H1 (cell line): Measurements from ENCODE around the gene MYO5A. TPM values are rescaled to one million over a fixed set of nuclear protein-coding genes. Genes with fewer than 3 reads are reported as not detected.

Experiments used
- CTCF ChIA-PET: fragments of 300-600 bp; sonication (Branson Sonifier 250); formaldehyde crosslinking; loops from one replicate; lab custom pipeline; 2021; ENCODE audit not compliant: partially characterized antibody; lab: Charles Lee
- POLR2A ChIA-PET: fragments of 300-600 bp; sonication (Branson Sonifier 250); formaldehyde crosslinking; loops from one replicate; lab custom pipeline; 2021; ENCODE audit warnings: inconsistent platforms; ENCODE audit not compliant: partially characterized antibody; lab: Charles Lee
- DNase-seq, 2 experiments: peaks; one replicate each; pipeline versions ENCODE4 v3.0.0 to v3.0.0-alpha.2; 2010 to 2022; ENCODE audit warnings: low spot score in 2 of 2, low read depth in 1 of 2, mixed read lengths in 1 of 2
- FAIRE-seq: peaks from 2 replicates; lab custom pipeline; 2011; peaks lifted over from hg19 to GRCh38; lab: Jason Lieb, UNC
- H2AFZ ChIP-seq: 2 replicates; pipeline ENCODE4 v1.8.1; 2012; ENCODE audit warnings: low read length, inconsistent platforms
- H2AK5ac ChIP-seq: 2 replicates; pipeline ENCODE4 v1.6.1; 2013; ENCODE audit warnings: low read depth, low read length
- H2BK120ac ChIP-seq: replicated peaks from 2 replicates; pipeline ENCODE3; 2013; ENCODE audit warnings: low read depth, low read length, inconsistent platforms
- H2BK12ac ChIP-seq: 2 replicates; pipeline ENCODE4 v1.6.1; 2013; ENCODE audit warnings: low read depth, low read length
- H2BK15ac ChIP-seq: 2 replicates; pipeline ENCODE4 v1.6.1; 2013; ENCODE audit warnings: low read length
- H2BK20ac ChIP-seq: 2 replicates; pipeline ENCODE4 v1.6.1; 2013; ENCODE audit warnings: low read length
- H2BK5ac ChIP-seq: 2 replicates; pipeline ENCODE4 v1.6.1; 2013; ENCODE audit warnings: low read depth, low read length
- H3K14ac ChIP-seq: 2 replicates; pipeline ENCODE4 v1.6.1; 2013; ENCODE audit warnings: inconsistent platforms; ENCODE audit not compliant: insufficient read length
- H3K18ac ChIP-seq: 2 replicates; pipeline ENCODE4 v1.6.1; 2013; ENCODE audit warnings: low read length; ENCODE audit errors: extremely low read depth
- H3K23ac ChIP-seq: 2 replicates; pipeline ENCODE4 v1.6.1; 2013; ENCODE audit warnings: inconsistent platforms; ENCODE audit not compliant: insufficient read length
- H3K23me2 ChIP-seq: 2 replicates; pipeline ENCODE4 v1.6.1; 2013; ENCODE audit warnings: low read depth, low read length
- H3K27ac ChIP-seq: 2 replicates; pipeline ENCODE4 v1.6.1; 2011; ENCODE audit warnings: low read depth, low read length, inconsistent platforms
- H3K27me3 ChIP-seq, 4 experiments: replicated peaks in 1 of 4; 1 replicate in 1 of 4; 2 replicates in 3 of 4; pipeline versions ENCODE4 v1.6.1 to v1.8.1; 2011 to 2013; ENCODE audit warnings: low read length in 3 of 4, mild to moderate bottlenecking in 3 of 4, inconsistent platforms in 2 of 4, mixed read lengths in 2 of 4, moderate library complexity in 1 of 4; ENCODE audit not compliant: control insufficient read depth in 3 of 4, insufficient read depth in 3 of 4; ENCODE audit errors: extremely low read depth in 1 of 4
- H3K36me3 ChIP-seq, 4 experiments: 2 replicates each; pipeline versions ENCODE4 v1.6.1 to v1.8.1; 2011 to 2013; ENCODE audit warnings: mild to moderate bottlenecking in 4 of 4, low read length in 3 of 4, moderate library complexity in 2 of 4, control low read depth in 1 of 4, inconsistent platforms in 1 of 4; ENCODE audit not compliant: insufficient read depth in 4 of 4, control insufficient read depth in 2 of 4
- H3K4ac ChIP-seq: replicated peaks from 2 replicates; pipeline ENCODE3; 2013; ENCODE audit warnings: low read length, low read depth, mixed read lengths, inconsistent platforms; ENCODE audit not compliant: insufficient read length
- H3K4me1 ChIP-seq, 4 experiments: replicated peaks in 1 of 4; 1 replicate in 1 of 4; 2 replicates in 3 of 4; pipeline versions ENCODE4 v1.6.1 to v1.8.1; 2011 to 2013; ENCODE audit warnings: low read length in 3 of 4, inconsistent platforms in 2 of 4, mixed read lengths in 1 of 4; ENCODE audit not compliant: insufficient read depth in 4 of 4, control insufficient read depth in 3 of 4
- H3K4me2 ChIP-seq, 2 experiments: 2 replicates each; pipeline versions ENCODE4 v1.6.1 to v1.8.1; 2011 to 2013; ENCODE audit warnings: low read depth in 2 of 2, low read length in 2 of 2, control low read depth in 1 of 2, inconsistent platforms in 1 of 2, mild to moderate bottlenecking in 1 of 2; ENCODE audit not compliant: insufficient read depth in 1 of 2
- H3K4me3 ChIP-seq, 4 experiments: fragments of 200-600, 300-600 bp in 1 of 4; sonication (generic), shearing (Covaris generic), sonication (Bioruptor Twin) in 1 of 4; 2 replicates each; pipeline versions ENCODE4 v1.5.1 to v1.8.1; 2011 to 2016; ENCODE audit warnings: low read length in 4 of 4, low read depth in 3 of 4, control low read depth in 2 of 4, inconsistent platforms in 2 of 4, mild to moderate bottlenecking in 2 of 4, mixed read lengths in 1 of 4, moderate library complexity in 1 of 4; ENCODE audit not compliant: insufficient read depth in 2 of 4; ENCODE audit errors: extremely low read depth in 1 of 4
- H3K56ac ChIP-seq: replicated peaks from 2 replicates; pipeline ENCODE3; 2013; ENCODE audit warnings: low read depth, mild to moderate bottlenecking, mixed read lengths, low read length, inconsistent platforms; ENCODE audit not compliant: insufficient read length
- H3K79me1 ChIP-seq: 2 replicates; pipeline ENCODE4 v1.6.1; 2013; ENCODE audit warnings: low read depth, low read length, control low read depth
- H3K79me2 ChIP-seq, 2 experiments: 2 replicates each; pipeline versions ENCODE4 v1.6.1 to v1.8.1; 2012 to 2013; ENCODE audit warnings: low read length in 2 of 2, mild to moderate bottlenecking in 2 of 2, inconsistent platforms in 1 of 2; ENCODE audit not compliant: insufficient read depth in 2 of 2, control insufficient read depth in 1 of 2
- H3K9ac ChIP-seq, 4 experiments: replicated peaks in 1 of 4; 1 replicate in 1 of 4; 2 replicates in 3 of 4; pipeline versions ENCODE4 v1.6.1 to v1.8.1; 2011 to 2013; ENCODE audit warnings: low read depth in 3 of 4, low read length in 3 of 4, control low read depth in 2 of 4, mild to moderate bottlenecking in 2 of 4, moderate library complexity in 2 of 4, inconsistent platforms in 1 of 4; ENCODE audit errors: extremely low read depth in 1 of 4
- H3K9me3 ChIP-seq, 2 experiments: 2 replicates each; pipeline versions ENCODE4 v1.6.1 to v1.8.1; 2012 to 2013; ENCODE audit warnings: mild to moderate bottlenecking in 2 of 2, moderate library complexity in 2 of 2, control low read depth in 1 of 2, inconsistent platforms in 1 of 2, low read depth in 1 of 2, low read length in 1 of 2, mixed read lengths in 1 of 2; ENCODE audit not compliant: insufficient read depth in 2 of 2
- H4K20me1 ChIP-seq, 2 experiments: replicated peaks in 1 of 2; 2 replicates each; pipeline versions ENCODE3 to v1.8.1; 2011 to 2013; ENCODE audit warnings: inconsistent platforms in 2 of 2, low read length in 2 of 2, mild to moderate bottlenecking in 1 of 2; ENCODE audit not compliant: insufficient read depth in 2 of 2, control insufficient read depth in 1 of 2
- H4K5ac ChIP-seq: 2 replicates; pipeline ENCODE4 v1.6.1; 2013; ENCODE audit warnings: low read length, low read depth, mixed read lengths, inconsistent platforms; ENCODE audit not compliant: insufficient read length
- H4K8ac ChIP-seq: 2 replicates; pipeline ENCODE4 v1.8.0; 2013; ENCODE audit warnings: mild to moderate bottlenecking, moderate library complexity, low read length, inconsistent platforms; ENCODE audit not compliant: insufficient read depth; ENCODE audit errors: extremely low read depth
- H4K91ac ChIP-seq: replicated peaks from 2 replicates; pipeline ENCODE3; 2013; ENCODE audit warnings: low read length, mixed read lengths, inconsistent platforms; ENCODE audit not compliant: insufficient read length
- BACH1 ChIP-seq: IDR thresholded peaks from 2 replicates; pipeline ENCODE4 v1.6.1; 2012; ENCODE audit warnings: low read length, improper control_type of control experiment
- RFX5 ChIP-seq: IDR thresholded peaks from 2 replicates; pipeline ENCODE4 v1.6.1; 2011; ENCODE audit warnings: low read depth, low read length, improper control_type of control experiment, borderline replicate concordance
- SP2 ChIP-seq: IDR thresholded peaks from 2 replicates; pipeline ENCODE4 v1.6.1; 2012; ENCODE audit warnings: mild to moderate bottlenecking, low read length, inconsistent platforms
- SP4 ChIP-seq: IDR thresholded peaks from 2 replicates; pipeline ENCODE4 v1.6.1; 2012; ENCODE audit warnings: low read length, inconsistent platforms
- WGBS, 2 experiments: shearing (Covaris generic) in 1 of 2; methylation state at CpG; one replicate each; pipeline versions ENCODE4 v1.1.6 to v1.1.7; 2013 to 2015; ENCODE audit warnings: low lambda C conversion rate in 2 of 2, mixed read lengths in 2 of 2, inconsistent platforms in 1 of 2, low coverage in 1 of 2, missing lambda C conversion rate in 1 of 2; ENCODE audit not compliant: insufficient replicate concordance in 2 of 2, insufficient coverage in 1 of 2, insufficient read length in 1 of 2; ENCODE audit errors: extremely low coverage in 1 of 2, missing lambda C conversion rate in 1 of 2; 5-methylcytosine and 5-hydroxymethylcytosine counted together
- polyA plus RNA-seq, 7 experiments: library from polyadenylated mRNA; depleted of rRNA in 3 of 7; stranded (reverse) in 5 of 7; unstranded in 2 of 7; fragments of >200 nt in 5 of 7; fragments of 200-250 nt in 2 of 7; gene quantifications; 1 replicate in 5 of 7; 2 replicates in 1 of 7; 4 replicates in 1 of 7; pipeline versions ENCODE4 v1.2.1 to v1.2.3, GENCODE V29; 2011 to 2013; ENCODE audit warnings: missing spikeins in 2 of 7, mixed read lengths in 2 of 7
- total RNA-seq: library from RNA; stranded (reverse); fragmentation: NEBNext Ultra II Directional; extraction: Animal tissue kit (Norgen Biotek cat#: 25700); gene quantifications from 2 replicates; pipeline ENCODE4 v1.2.1, GENCODE V29; 2021

The MYO5A gene
- total and polyA plus RNA-seq, 2 of the 8 experiments (the other 6 are each of a cell fraction or from before 2014, with no cell fraction given): 11.4 to 24.7 TPM

DNA sequence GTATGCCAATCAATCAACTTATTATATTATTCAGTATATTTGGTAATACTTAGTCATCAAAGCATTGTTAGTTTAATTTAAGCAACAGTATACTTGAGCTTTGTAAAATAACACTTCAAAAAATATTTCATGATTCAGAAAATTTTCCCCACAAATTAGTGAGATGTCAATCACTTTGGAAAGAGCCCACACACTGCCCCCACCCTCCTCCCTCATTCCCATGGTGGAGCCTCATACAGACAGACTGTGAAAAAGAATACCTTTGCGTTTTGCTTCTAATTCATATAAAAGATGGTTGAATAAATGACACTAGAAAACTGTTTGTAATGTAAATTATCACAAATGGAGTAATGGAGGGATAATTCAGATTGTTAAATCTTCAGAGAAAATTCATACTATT, 189.8 kb downstream of the MYO5A start:
- H3K4me2 ChIP-seq: no peak overlapping the region; a peak in 1 of 4 replicates
- no peak for FAIRE-seq
- no peak overlapping the region for H3K23ac ChIP-seq
- no peak overlapping the region for H2AK5ac ChIP-seq
- H3K79me1 ChIP-seq: no peaks in the 10 kb centered on the region
- WGBS, 2 experiments: 74% methylated on average over 1 of the region's 1 CpG; no CpG with 5 or more reads in 1 of the 2 experiments
- no peak overlapping the region for H3K4ac ChIP-seq
- H3K27me3 ChIP-seq: peaks cover 0 to 1% (median 0%) of the 10 kb centered on the region in 4 experiments; a peak in 1 of 7 replicates
- no peak overlapping the region for H3K27ac ChIP-seq
- H2BK5ac ChIP-seq: no peak overlapping the region
- ChIA-PET POLR2A (no interaction called here), CTCF (interaction anchor here (1.0 kb wide), 1 partner anchor 81 kb away, joined by 3 read pairs; no protein-coding TSS in a partner anchor)
- no peaks in the 10 kb centered on the region for H3K36me3 ChIP-seq
- no peak overlapping the region for H3K4me3 ChIP-seq
- no peak overlapping the region for H4K8ac ChIP-seq
- H4K5ac ChIP-seq: no peak overlapping the region
- H3K23me2 ChIP-seq: no peaks in the 10 kb centered on the region
- no peak overlapping the region for H2AFZ ChIP-seq
- no peaks in the 10 kb centered on the region for H3K79me2 ChIP-seq
- DNase-seq: no peak
- H2BK20ac ChIP-seq: no peak overlapping the region
- peaks cover 0 to 14% (median 6%) of the 10 kb centered on the region in 4 experiments; a peak in 5 of 7 replicates for H3K4me1 ChIP-seq
- H2BK12ac ChIP-seq: no peak overlapping the region
- no peak overlapping the region for H3K18ac ChIP-seq
- no peak overlapping the region for H3K9ac ChIP-seq
- no peak overlapping the region for H2BK120ac ChIP-seq
- no peak overlapping the region for H4K91ac ChIP-seq
- no peak overlapping the region for H3K56ac ChIP-seq
- H3K9me3 ChIP-seq: no peaks in the 10 kb centered on the region
- H4K20me1 ChIP-seq: no peaks in the 10 kb centered on the region
- H3K14ac ChIP-seq: no peak overlapping the region
- no peak overlapping the region for H2BK15ac ChIP-seq
- TF ChIP-seq SP2: no peak
- TF ChIP-seq SP4: no peak
- TF ChIP-seq RFX5: no peak
- no peak for TF ChIP-seq BACH1
